ENCODE data around the gene TAF11.
"Not testable (repeated sequence)": the region's sequence is repeated elsewhere in the genome, so short reads cannot be mapped to it uniquely, and the experiment has no call there.

The TAF11 gene

DNA sequence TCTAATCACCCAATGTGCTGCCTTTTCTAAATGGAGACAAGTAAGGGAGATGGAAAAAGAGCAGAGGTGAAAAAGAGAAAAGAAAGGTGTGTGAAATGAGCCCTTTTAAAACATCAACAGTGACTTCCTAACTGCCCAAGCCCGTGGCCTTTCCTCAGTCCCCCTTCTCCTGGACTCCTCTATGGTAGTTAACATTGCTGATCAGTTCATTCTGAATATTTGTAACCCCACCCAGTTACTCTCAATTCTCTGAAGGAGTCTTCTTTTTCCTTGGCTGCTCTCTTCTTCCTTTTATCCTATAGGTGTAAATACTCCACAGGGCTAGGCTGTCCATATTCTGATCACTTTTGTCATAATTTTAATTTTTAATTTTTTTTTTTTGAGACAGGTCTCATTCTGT, 27.1 kb downstream of the TAF11 start:
- DNase-seq, result no peak

DNA sequence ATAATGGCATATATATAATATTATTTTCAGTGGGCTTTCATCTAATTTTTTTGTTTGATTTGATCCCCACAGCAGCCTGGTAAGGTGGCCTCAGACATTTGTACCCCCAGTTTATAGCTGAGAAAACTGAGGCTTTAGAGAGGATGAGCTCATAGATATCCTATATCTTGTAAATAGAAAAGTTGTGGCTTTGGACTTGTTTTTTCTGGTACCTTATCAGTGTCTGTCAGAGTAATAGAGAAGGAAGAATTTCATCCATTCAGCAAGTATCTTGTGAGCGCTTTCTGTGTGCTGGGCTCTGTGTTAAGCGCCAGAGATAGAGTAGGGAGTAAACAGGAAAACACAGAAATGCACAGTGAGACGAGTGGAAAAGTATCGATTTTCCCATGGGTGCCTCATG, 27.9 kb downstream of the TAF11 start:
- no peak for DNase-seq

DNA sequence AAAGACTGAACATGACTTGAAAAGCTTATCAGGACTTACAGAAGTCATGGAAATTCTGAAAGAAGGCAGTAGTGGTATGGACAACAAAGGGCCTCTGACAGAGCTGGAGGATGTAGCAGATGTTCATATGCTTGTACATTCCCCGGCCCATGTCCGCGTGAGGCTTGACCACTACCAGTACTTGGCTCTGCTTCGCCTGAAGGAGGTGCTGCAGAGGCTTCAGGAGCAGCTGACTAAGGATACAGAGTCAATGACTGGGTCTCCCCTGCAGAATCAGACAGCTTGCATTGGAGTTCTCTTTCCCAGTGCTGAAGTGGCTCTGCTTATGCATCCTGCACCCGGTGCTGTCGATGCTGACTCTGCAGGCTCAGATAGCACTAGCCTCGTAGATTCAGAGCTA, 29.2 kb downstream of the TAF11 start:
- DNase-seq, result no peak

DNA sequence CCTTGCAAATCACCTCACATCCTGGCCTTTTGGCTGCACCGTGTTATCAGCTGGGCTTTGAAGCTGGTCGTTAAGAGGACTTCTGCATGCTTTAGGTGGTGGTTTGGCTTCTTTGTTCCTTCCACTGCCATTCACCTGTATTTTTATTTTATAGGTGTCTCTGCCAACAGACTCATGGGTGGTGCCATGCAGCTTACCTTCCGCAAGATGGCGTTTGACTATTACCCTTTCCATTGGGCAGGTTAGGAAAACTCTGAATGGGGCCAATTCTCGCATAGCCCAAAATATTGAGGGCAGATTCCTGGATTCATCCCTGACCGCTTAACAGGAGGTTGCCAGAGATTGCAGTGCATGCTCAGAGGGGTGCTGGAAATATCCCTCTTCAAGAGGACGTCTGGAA, 32.4 kb downstream of the TAF11 start:
- DNase-seq, result no peak

DNA sequence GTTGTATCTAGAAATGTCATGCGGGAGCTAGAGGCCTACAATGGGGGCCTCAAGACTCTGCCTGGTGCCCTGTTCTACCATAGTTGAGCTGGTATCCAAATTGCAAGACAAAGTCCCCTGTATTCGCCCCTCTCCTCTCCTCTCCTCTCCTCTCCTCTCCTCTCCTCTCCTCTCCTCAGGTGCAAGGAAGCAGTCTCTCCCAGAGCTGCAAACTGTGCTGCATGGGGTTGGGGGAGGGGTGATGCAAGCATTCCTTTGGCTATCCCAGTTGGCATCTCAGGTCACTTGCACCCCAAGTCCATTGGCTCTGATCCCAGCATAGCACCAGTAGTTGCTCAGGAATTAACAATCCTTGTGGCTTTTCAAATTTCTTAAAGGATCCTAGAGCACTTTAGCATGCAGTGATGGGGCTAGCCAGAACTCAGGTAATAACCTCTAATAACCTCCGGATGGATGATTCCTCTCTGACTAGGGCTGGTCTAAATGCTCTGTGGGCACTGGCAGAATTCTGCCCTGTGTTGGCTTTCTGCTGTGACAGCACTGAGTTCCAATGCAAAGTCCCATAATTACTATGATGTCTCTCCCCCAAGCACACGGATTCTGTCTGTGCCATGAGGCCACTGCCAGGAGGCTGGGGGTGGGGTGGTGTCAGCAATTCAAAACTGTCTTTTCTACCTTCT, 35.3 kb downstream of the TAF11 start:
- no peak for DNase-seq

DNA sequence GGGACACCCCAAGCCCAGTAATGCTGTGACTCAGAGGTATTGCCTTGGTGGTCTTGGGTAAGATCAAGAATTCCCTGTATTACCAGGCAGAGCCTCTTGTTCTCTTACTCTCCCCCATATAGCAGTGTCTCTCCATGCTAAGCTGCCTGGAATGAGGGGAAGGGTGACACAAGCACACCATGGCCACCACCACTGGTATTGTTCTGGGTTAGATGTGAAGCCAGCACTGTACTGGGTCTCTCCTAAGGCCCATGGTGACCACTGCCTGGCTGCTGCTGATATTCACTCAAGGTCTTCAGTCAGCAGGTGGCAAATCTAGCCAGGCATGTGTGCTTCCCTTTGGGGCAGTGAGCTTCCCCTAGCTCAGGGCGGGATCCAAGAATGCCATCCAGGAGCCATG, 36.5 kb downstream of the TAF11 start:
- no peak for DNase-seq

DNA sequence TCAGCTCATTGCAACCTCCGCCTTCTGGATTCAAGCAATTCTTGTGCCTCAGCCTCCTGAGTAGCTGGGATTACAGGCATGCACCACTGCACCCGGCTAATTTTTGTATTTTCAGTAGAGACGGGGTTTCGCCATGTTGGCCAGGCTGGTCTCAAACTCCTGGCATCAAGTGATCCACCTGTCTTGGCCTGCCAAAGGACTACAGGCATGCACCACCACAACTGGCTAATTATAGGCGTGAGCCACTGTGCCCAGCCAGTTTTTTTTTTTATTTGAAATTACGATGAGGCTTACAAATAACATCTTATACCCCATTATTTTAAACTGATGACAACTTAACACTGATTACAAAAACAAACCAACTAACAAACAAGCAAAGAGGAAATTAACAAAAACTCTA, 38.8 kb downstream of the TAF11 start:
- DNase-seq, result not testable (repeated sequence)

DNA sequence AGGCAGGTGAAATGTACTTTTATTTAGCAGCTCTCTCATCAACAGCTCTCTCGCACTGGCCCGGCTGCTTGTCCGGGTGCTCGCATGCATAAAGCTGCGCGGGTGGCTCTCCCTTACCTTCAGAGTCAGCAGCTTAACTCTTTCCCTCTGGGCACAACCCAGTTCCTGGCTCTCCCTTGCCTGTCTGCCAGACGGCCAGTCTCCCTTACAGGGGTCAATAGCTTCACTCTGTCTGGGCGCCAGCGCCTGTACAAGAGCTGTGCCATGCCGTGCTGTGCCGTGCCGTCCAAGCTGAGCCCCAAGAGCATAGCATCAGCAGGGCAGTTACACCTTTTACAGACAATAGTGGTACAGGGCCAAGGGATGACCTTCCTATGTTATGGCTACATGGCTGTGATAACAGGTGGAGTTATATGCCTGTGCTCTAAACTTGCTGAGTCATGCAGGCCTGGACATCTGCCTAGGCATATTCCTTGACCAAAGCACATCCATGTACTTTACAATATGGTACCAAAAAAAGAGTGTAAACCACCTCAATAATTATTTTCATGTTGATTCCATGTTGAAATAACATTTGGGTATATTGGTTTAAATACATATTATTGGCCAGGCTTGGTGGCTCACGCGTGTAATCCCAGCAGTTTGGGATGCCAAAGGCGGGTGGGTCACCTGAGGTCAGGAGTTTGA, 48.0 kb downstream of the TAF11 start:
- no peak for DNase-seq

DNA sequence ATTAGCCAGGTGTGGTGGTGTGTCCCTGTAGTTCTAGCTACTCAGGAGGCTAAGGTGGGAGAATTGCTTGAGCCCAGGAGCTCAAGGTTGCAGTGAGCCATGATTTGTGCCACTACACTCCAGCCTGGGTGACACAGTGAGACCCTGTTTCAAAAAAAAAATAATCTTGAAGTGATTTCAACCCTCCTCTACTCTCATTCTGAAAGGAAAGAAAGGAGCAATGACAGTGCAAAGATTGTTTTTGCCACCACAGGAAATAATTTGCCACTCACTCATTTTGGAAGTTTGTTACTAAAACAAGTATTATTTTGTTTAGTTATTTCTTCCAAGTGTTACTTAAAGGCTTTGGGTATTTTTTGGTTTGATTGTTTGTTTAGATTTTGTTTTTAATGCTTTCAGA, 50.3 kb downstream of the TAF11 start:
- DNase-seq, result no peak

DNA sequence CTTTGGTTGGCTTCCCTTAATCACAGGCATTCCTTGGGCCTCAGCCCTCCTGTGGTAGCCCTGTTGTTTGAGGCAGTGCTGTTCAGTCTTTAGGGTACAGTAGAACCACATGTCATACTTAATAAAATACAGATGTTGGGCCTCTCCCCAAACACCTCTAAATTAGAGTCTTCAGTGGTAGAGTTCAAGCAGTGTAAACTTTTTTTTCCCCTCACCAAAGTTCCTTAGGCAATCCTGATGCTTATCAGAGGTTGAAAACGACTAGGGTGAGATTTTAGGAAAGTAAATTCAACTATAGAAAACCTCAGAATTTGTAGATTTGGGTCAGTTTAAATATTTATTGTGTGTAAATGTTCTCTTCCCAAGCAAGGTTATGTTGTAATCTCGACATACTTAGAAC, 51.4 kb downstream of the TAF11 start:
- DNase-seq, result no peak

DNA sequence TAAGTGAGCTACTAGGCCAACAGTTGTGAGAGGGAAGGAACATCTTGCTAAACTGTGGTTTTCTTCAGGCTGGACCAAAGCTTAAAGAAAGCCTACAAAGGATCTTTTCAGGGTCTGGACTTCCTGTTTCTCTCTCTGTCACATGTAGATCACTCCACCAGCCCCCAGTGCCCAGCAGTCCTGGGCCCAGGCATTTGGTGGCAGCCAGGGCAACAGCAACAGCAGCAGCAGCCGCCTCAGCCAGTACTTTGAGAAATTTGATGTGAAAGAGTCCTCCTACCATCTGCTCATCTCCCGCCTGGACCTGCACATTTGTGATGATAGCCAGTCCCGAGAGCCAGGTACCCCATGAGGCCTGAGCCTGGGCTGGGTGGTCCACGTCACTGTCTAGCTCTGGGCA, 51.8 kb downstream of the TAF11 start:
- no peak for DNase-seq

DNA sequence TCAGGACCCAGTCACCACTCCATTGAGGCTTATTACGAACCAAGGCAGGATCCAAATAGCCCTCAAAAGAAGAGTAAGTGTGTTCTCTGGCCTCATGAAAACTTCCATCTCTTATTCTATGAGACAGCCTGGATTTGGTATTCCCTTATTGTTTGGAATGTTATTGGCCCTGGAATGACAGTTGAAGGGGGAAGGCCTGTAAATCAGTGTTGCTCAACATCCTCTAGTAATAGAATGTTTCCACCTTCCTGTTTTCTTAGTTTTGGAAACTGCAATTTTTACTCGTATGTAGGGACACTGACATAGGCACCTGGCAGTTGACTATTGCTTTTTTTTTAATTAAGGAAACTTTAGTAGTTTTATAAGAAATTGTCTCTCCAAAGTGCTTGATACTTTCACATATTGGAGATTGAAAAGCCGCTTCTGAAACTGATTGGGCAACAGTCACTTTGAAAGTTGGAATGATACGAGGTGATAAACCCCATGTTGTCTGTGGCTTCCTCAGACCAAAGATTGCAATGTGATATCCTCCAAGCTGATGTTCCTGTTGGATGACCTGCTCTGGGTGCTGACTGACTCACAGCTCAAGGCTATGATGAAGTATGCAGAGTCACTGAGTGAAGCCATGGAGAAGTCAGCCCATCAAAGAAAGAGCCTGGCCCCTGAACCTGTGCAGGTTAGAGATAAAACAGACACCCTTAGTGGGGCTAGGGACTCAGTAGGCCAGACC, 52.9 kb downstream of the TAF11 start:
- no peak for DNase-seq

DNA sequence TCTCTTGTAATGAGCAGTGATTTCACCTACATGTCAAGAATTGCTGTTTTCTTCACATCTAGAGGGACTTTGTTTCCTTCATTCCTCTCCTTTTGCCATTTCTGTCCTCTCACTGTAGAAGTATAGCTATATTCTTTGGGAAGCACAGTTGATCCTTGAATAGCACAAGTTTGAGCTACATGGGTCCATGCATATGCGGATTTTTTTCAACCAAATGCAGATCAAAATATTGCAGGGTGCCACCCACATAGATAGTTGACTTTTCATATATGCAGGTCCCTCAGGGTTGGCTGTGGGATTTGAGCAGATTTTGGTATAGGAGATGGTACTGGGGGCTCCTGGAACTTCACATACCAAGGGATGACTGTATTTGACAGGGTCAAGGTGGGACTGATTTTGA, 54.9 kb downstream of the TAF11 start:
- no peak for DNase-seq

DNA sequence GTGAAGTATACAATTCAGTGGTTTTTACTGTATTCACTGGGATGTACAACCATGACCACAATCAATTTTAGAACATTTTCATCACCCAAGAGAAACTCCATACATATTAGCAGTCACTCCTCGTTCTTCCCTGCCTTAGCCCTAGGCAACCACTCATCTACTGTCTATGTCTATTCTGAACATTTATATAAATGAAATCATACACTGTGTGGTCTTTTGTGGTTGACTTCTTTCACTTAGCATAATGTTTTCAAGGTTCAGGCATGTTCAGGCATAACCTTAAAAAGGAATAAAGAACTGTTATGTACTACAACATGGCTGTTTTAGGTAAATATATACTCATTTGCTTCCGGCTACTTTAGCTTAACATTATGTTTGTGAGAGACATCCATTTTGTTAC, 58.7 kb downstream of the TAF11 start:
- DNase-seq, result no peak
